Stimulated activated CD4-positive, alpha-beta T cell treated with anti-CD3 and anti-CD28 coated beads, TNF-alpha, amount 100 ng/mL, for 24 hours (primary cell): ENCODE measurements around the gene CACHD1.

ENCODE experiments used
- DNase-seq, 3 experiments: peaks; one replicate each; pipeline ENCODE4 v3.0.0-alpha.2; 2020; ENCODE audit warnings: low read depth in 3 of 3

The CACHD1 gene

GRCh38 chr1:64654519-64655341, 184.8 kb downstream of the CACHD1 start:
- DNase-seq: no peak

- no peak for DNase-seq
Observed at GRCh38 chr1:64655861-64656260, 185.9 kb downstream of the CACHD1 start.

- no peak for DNase-seq
Observed at GRCh38 chr1:64659478-64660138, 189.7 kb downstream of the CACHD1 start.

GRCh38 chr1:64663668-64664067, 193.7 kb downstream of the CACHD1 start:
- no peak for DNase-seq

- no peak for DNase-seq
Observed at GRCh38 chr1:64664299-64664698, 194.4 kb downstream of the CACHD1 start.

GRCh38 chr1:64669098-64669675, 199.3 kb downstream of the CACHD1 start:
- DNase-seq: no peak

- no peak for DNase-seq
Observed at GRCh38 chr1:64675718-64676345, 205.9 kb downstream of the CACHD1 start.

- no peak for DNase-seq
Observed at GRCh38 chr1:64676386-64676785, 206.5 kb downstream of the CACHD1 start.

- no peak for DNase-seq
Observed at GRCh38 chr1:64677532-64677931, 207.6 kb downstream of the CACHD1 start.

GRCh38 chr1:64678366-64678765, 208.4 kb downstream of the CACHD1 start:
- no peak for DNase-seq

GRCh38 chr1:64679177-64679576, 209.2 kb downstream of the CACHD1 start:
- no peak for DNase-seq

- DNase-seq: no peak
Observed at GRCh38 chr1:64680599-64680998, 210.7 kb downstream of the CACHD1 start.

GRCh38 chr1:64681043-64681442, 211.1 kb downstream of the CACHD1 start:
- no peak for DNase-seq

- DNase-seq: no peak
Observed at GRCh38 chr1:64683419-64683818, 213.5 kb downstream of the CACHD1 start.

- DNase-seq: no peak
Observed at GRCh38 chr1:64685217-64685616, 215.3 kb downstream of the CACHD1 start.

- DNase-seq: no peak
Observed at GRCh38 chr1:64685765-64686341, 215.9 kb downstream of the CACHD1 start.

GRCh38 chr1:64686828-64687724, 217.1 kb downstream of the CACHD1 start:
- no peak for DNase-seq

- no peak for DNase-seq
Observed at GRCh38 chr1:64687725-64688327, 217.9 kb downstream of the CACHD1 start.

- DNase-seq: no peak
Observed at GRCh38 chr1:64691626-64692025, 221.7 kb downstream of the CACHD1 start.

- no peak for DNase-seq
Observed at GRCh38 chr1:64692911-64693310, 223.0 kb downstream of the CACHD1 start.

GRCh38 chr1:64693406-64693805, 223.5 kb downstream of the CACHD1 start:
- no peak for DNase-seq
